HepG2 (cell line): ENCODE data around the gene ARHGAP30. TPM values are rescaled to one million over a fixed set of nuclear protein-coding genes. Genes with fewer than 3 reads are reported as not detected.
A peak's percentile ranks its signal among the peaks of the same experiment; 100 is the strongest.

Experiments
- AKNA ChIP-seq: sonication (generic); formaldehyde crosslinking; IDR thresholded peaks from 2 replicates; pipeline ENCODE4 v1.4.0; 2020; ENCODE audit warnings: missing genetic modification reagents, borderline replicate concordance
- CC2D1A ChIP-seq: sonication (generic); formaldehyde crosslinking; IDR thresholded peaks from 2 replicates; pipeline ENCODE4 v1.8.1; 2023; ENCODE audit warnings: mild to moderate bottlenecking, missing genetic modification reagents
- CENPBD1 ChIP-seq: sonication (generic); formaldehyde crosslinking; IDR thresholded peaks from 2 replicates; pipeline ENCODE4 v1.8.0; 2022; ENCODE audit warnings: missing genetic modification reagents, low read depth, mild to moderate bottlenecking, borderline replicate concordance
- DNMT1 ChIP-seq: sonication (generic); formaldehyde crosslinking; IDR thresholded peaks from 2 replicates; pipeline ENCODE4 v1.5.1; 2020; ENCODE audit warnings: mild to moderate bottlenecking, missing genetic modification reagents
- IRF1 ChIP-seq: sonication (generic); formaldehyde crosslinking; IDR thresholded peaks from 2 replicates; pipeline ENCODE4 v1.4.0; 2020; ENCODE audit warnings: low read depth, mild to moderate bottlenecking, missing genetic modification reagents
- KDM2A ChIP-seq: sonication (generic); formaldehyde crosslinking; IDR thresholded peaks from 2 replicates; pipeline ENCODE4 v1.4.0; 2020; ENCODE audit warnings: low read depth, missing genetic modification reagents, borderline replicate concordance
- MXD4 ChIP-seq: IDR thresholded peaks from 2 replicates; pipeline ENCODE4 v1.6.1; 2016; ENCODE audit warnings: mild to moderate bottlenecking, missing biosample characterization, missing genetic modification reagents
- RAD51 ChIP-seq: fragments of 450-650 bp; IDR thresholded peaks from 2 replicates; pipeline ENCODE4 v1.6.1; 2016; ENCODE audit warnings: borderline replicate concordance
- REPIN1 ChIP-seq: sonication (generic); formaldehyde crosslinking; IDR thresholded peaks from 2 replicates; pipeline ENCODE4 v1.8.0; 2022; ENCODE audit warnings: missing genetic modification reagents, low read depth, mild to moderate bottlenecking, borderline replicate concordance
- SMAD9 ChIP-seq: sonication (generic); formaldehyde crosslinking; IDR thresholded peaks from 2 replicates; pipeline ENCODE4 v1.5.1; 2020; ENCODE audit warnings: mild to moderate bottlenecking, missing genetic modification reagents
- SP4 ChIP-seq: sonication (generic); formaldehyde crosslinking; IDR thresholded peaks from 2 replicates; pipeline ENCODE4 v1.8.1; 2023; ENCODE audit warnings: mild to moderate bottlenecking, missing genetic modification reagents
- TEAD3 ChIP-seq: optimal IDR thresholded peaks from 2 replicates; pipeline ENCODE3; 2016; ENCODE audit warnings: borderline replicate concordance
- ZNF510 ChIP-seq: sonication (generic); formaldehyde crosslinking; IDR thresholded peaks from 2 replicates; pipeline ENCODE4 v1.4.0; 2020; ENCODE audit warnings: low read depth, mild to moderate bottlenecking, missing genetic modification reagents
- ZNF616 ChIP-seq: sonication (generic); formaldehyde crosslinking; IDR thresholded peaks from 2 replicates; pipeline ENCODE4 v1.5.0; 2020; ENCODE audit warnings: low read depth, mild to moderate bottlenecking, missing genetic modification reagents
- ZNF841 ChIP-seq: sonication (generic); formaldehyde crosslinking; IDR thresholded peaks from 2 replicates; pipeline ENCODE4 v1.8.1; 2023; ENCODE audit warnings: missing genetic modification reagents, borderline replicate concordance
- ZSCAN29 ChIP-seq: sonication (generic); formaldehyde crosslinking; conservative IDR thresholded peaks from 2 replicates; pipeline ENCODE4 v1.4.0; 2020; ENCODE audit warnings: mild to moderate bottlenecking, missing genetic modification reagents
- polyA plus RNA-seq, 8 experiments: library from polyadenylated mRNA; depleted of rRNA in 3 of 8; stranded (reverse) in 7 of 8; unstranded in 1 of 8; fragments of >200 nt; fragmentation: Illumina TruSeq in 4 of 8; extraction: Trizol in 4 of 8; gene quantifications; 2 replicates each; pipeline versions ENCODE4 v1.2.1 to v1.2.3, GENCODE V29; 2011 to 2016; ENCODE audit warnings: low read depth in 4 of 8, missing spikeins in 1 of 8, mixed read lengths in 1 of 8; ENCODE audit not compliant: insufficient read depth in 1 of 8
- total RNA-seq, 5 experiments: library from RNA; depleted of rRNA; stranded (reverse); fragments of >200 nt; fragmentation: Illumina TruSeq; extraction: Trizol; gene quantifications; 2 replicates each; pipeline ENCODE4 v1.2.3, GENCODE V29; 2016; ENCODE audit warnings: low read depth in 1 of 5
- TF ChIP-seq, protein P1 (sequence below): IDR thresholded peaks from 2 replicates; pipeline ENCODE4 v1.4.0; 2020; ENCODE audit warnings: mild to moderate bottlenecking, missing genetic modification reagents
- TF ChIP-seq, protein P2 (sequence below): IDR thresholded peaks from 2 replicates; pipeline ENCODE4 v1.6.1; 2018; ENCODE audit warnings: missing genetic modification reagents

Gene ARHGAP30
- total and polyA plus RNA-seq, 2 of the 13 experiments (the other 11 are each of a cell fraction or from before 2014, with no cell fraction given) = 0.13 to 0.20 TPM

- no peak for TF ChIP-seq IRF1 (CRISPR knock-in tag)
- peak; percentile 36; the same call in 1 of the 2 replicates for TF ChIP-seq ZNF616 (CRISPR knock-in tag)
- TF ChIP-seq RAD51 = no peak
- TF ChIP-seq ZNF510 (CRISPR knock-in tag) = 0 out of 2 replicates have a peak, but pooled peaks have one; percentile 58
- peak; percentile 62 for TF ChIP-seq MXD4 (CRISPR knock-in tag)
- TF ChIP-seq, protein P1, sequence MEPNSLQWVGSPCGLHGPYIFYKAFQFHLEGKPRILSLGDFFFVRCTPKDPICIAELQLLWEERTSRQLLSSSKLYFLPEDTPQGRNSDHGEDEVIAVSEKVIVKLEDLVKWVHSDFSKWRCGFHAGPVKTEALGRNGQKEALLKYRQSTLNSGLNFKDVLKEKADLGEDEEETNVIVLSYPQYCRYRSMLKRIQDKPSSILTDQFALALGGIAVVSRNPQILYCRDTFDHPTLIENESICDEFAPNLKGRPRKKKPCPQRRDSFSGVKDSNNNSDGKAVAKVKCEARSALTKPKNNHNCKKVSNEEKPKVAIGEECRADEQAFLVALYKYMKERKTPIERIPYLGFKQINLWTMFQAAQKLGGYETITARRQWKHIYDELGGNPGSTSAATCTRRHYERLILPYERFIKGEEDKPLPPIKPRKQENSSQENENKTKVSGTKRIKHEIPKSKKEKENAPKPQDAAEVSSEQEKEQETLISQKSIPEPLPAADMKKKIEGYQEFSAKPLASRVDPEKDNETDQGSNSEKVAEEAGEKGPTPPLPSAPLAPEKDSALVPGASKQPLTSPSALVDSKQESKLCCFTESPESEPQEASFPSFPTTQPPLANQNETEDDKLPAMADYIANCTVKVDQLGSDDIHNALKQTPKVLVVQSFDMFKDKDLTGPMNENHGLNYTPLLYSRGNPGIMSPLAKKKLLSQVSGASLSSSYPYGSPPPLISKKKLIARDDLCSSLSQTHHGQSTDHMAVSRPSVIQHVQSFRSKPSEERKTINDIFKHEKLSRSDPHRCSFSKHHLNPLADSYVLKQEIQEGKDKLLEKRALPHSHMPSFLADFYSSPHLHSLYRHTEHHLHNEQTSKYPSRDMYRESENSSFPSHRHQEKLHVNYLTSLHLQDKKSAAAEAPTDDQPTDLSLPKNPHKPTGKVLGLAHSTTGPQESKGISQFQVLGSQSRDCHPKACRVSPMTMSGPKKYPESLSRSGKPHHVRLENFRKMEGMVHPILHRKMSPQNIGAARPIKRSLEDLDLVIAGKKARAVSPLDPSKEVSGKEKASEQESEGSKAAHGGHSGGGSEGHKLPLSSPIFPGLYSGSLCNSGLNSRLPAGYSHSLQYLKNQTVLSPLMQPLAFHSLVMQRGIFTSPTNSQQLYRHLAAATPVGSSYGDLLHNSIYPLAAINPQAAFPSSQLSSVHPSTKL (CRISPR knock-in tag) = peak; percentile 93
- no peak for TF ChIP-seq SMAD9
- no peak for TF ChIP-seq ZNF841
- no peak for TF ChIP-seq CENPBD1 (CRISPR knock-in tag)
- TF ChIP-seq, protein P2, sequence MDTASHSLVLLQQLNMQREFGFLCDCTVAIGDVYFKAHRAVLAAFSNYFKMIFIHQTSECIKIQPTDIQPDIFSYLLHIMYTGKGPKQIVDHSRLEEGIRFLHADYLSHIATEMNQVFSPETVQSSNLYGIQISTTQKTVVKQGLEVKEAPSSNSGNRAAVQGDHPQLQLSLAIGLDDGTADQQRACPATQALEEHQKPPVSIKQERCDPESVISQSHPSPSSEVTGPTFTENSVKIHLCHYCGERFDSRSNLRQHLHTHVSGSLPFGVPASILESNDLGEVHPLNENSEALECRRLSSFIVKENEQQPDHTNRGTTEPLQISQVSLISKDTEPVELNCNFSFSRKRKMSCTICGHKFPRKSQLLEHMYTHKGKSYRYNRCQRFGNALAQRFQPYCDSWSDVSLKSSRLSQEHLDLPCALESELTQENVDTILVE = peak; percentile 94
- 0 out of 2 replicates have a peak, but pooled peaks have one; percentile 60 for TF ChIP-seq ZSCAN29 (CRISPR knock-in tag)
- TF ChIP-seq AKNA (CRISPR knock-in tag) = no peak
- TF ChIP-seq KDM2A (CRISPR knock-in tag) = peak; percentile 85
- no peak for TF ChIP-seq DNMT1
- TF ChIP-seq CC2D1A (CRISPR knock-in tag) = no peak
- TF ChIP-seq SP4 (CRISPR knock-in tag) = peak; percentile 81; the same call in 1 of the 2 replicates
- no peak for TF ChIP-seq TEAD3 (CRISPR knock-in tag)
- peak; percentile 75; the same call in 1 of the 2 replicates for TF ChIP-seq REPIN1
Observed at GRCh38 chr1:161013488-161014230, 56.0 kb downstream of the ARHGAP30 start (continued).
